Stimulated activated CD8-positive, alpha-beta memory T cell treated with anti-CD3 and anti-CD28 coated beads, Interleukin-12 subunit alpha, Interleukin-12 subunit beta, amount 100 ng/mL, for 24 hours (primary cell): ENCODE measurements around the gene FOXP1.

ENCODE experiments used
- DNase-seq: peaks from one replicate; pipeline ENCODE4 v3.0.0-alpha.2; 2020; ENCODE audit errors: extremely low read depth

The FOXP1 gene

GRCh38 chr3:71505767-71506350, 77.7 kb downstream of the FOXP1 start:
- DNase-seq, result no peak

- DNase-seq, result no peak
Measured at GRCh38 chr3:71504250-71505036, 79.1 kb downstream of the FOXP1 start.

GRCh38 chr3:71503525-71504249, 79.8 kb downstream of the FOXP1 start:
- DNase-seq, result no peak

GRCh38 chr3:71502066-71502625, 81.4 kb downstream of the FOXP1 start:
- DNase-seq, result no peak

GRCh38 chr3:71500696-71501095, 82.8 kb downstream of the FOXP1 start:
- DNase-seq, result no peak

GRCh38 chr3:71499227-71499876, 84.2 kb downstream of the FOXP1 start:
- no peak for DNase-seq

- DNase-seq, result no peak
Measured at GRCh38 chr3:71498543-71498942, 85.0 kb downstream of the FOXP1 start.

- no peak for DNase-seq
Measured at GRCh38 chr3:71497971-71498444, 85.5 kb downstream of the FOXP1 start.

GRCh38 chr3:71497367-71497897, 86.1 kb downstream of the FOXP1 start:
- no peak for DNase-seq

- no peak for DNase-seq
Measured at GRCh38 chr3:71495708-71496472, 87.6 kb downstream of the FOXP1 start.

- DNase-seq, result no peak
Measured at GRCh38 chr3:71494212-71494611, 89.3 kb downstream of the FOXP1 start.

- DNase-seq, result no peak
Measured at GRCh38 chr3:71492974-71493771, 90.4 kb downstream of the FOXP1 start.

- no peak for DNase-seq
Measured at GRCh38 chr3:71492566-71492965, 91.0 kb downstream of the FOXP1 start.

- no peak for DNase-seq
Measured at GRCh38 chr3:71491154-71491752, 92.3 kb downstream of the FOXP1 start.

GRCh38 chr3:71490692-71491091, 92.8 kb downstream of the FOXP1 start:
- DNase-seq, result no peak

- no peak for DNase-seq
Measured at GRCh38 chr3:71489315-71489761, 94.2 kb downstream of the FOXP1 start.

- no peak for DNase-seq
Measured at GRCh38 chr3:71488882-71489281, 94.6 kb downstream of the FOXP1 start.

- no peak for DNase-seq
Measured at GRCh38 chr3:71488391-71488809, 95.1 kb downstream of the FOXP1 start.

GRCh38 chr3:71487418-71487817, 96.1 kb downstream of the FOXP1 start:
- no peak for DNase-seq
